Calu3 (cell line): Measurements from ENCODE around the gene DMD. TPM values are rescaled to one million over a fixed set of nuclear protein-coding genes. Genes with fewer than 3 reads are reported as not detected.

Source experiments
- BruUV-seq: library from RNA; stranded (reverse); fragments of 400-500 nt; replicated peaks from 2 replicates; lab custom pipeline; 2021; lab: Mats Ljungman, UMichigan
- CTCF ChIA-PET: fragments of 300-600 bp; sonication (Branson Sonifier 250); formaldehyde crosslinking; loops from one replicate; lab custom pipeline; 2022; ENCODE audit warnings: antibody characterized with exemption; lab: Charles Lee
- DNase-seq: peaks from one replicate; pipeline ENCODE4 v3.0.0; 2022
- H3K27ac Mint-ChIP-seq: one replicate; pipeline ENCODE4 v1.8.0; 2022; ENCODE audit warnings: mixed read lengths; ENCODE audit not compliant: unreplicated experiment
- H3K27me3 Mint-ChIP-seq: one replicate; pipeline ENCODE4 v1.8.0; 2022; ENCODE audit warnings: mixed read lengths; ENCODE audit not compliant: unreplicated experiment
- H3K36me3 Mint-ChIP-seq: one replicate; pipeline ENCODE4 v1.8.0; 2022; ENCODE audit warnings: mild to moderate bottlenecking, moderate library complexity, mixed read lengths; ENCODE audit not compliant: insufficient read depth, unreplicated experiment
- H3K4me1 Mint-ChIP-seq: one replicate; pipeline ENCODE4 v1.8.0; 2022; ENCODE audit warnings: mild to moderate bottlenecking, low read depth, mixed read lengths; ENCODE audit not compliant: unreplicated experiment
- H3K4me3 Mint-ChIP-seq: one replicate; pipeline ENCODE4 v1.8.0; 2022; ENCODE audit warnings: mild to moderate bottlenecking, low read depth, moderate library complexity, mixed read lengths; ENCODE audit not compliant: unreplicated experiment
- H3K9me3 Mint-ChIP-seq: one replicate; pipeline ENCODE4 v1.8.0; 2022; ENCODE audit warnings: low read depth, mixed read lengths; ENCODE audit not compliant: unreplicated experiment
- CTCF ChIP-seq: fragments of 200-600 bp; IDR thresholded peaks from one replicate; pipeline ENCODE4 v1.8.0; 2022; ENCODE audit warnings: antibody characterized with exemption; ENCODE audit not compliant: unreplicated experiment
- intact Hi-C: fragments of 100-400 bp; cut with micrococcal nuclease; formaldehyde crosslinking; loops from one replicate; pipeline ENCODE4 v1.10.0; 2022; ENCODE audit not compliant: unreplicated experiment
- total RNA-seq: library from RNA; stranded (reverse); gene quantifications from 2 replicates; pipeline ENCODE4 v1.2.3, GENCODE V29; 2022

Gene DMD
- total RNA-seq, 1 experiment from 2014 or later = 11.6 TPM

GRCh38 chrX:31570658-31571057 lies 1640.7 kb downstream of the DMD start:
- H3K4me1 Mint-ChIP-seq = no peaks in the 10 kb centered on the region
- no peaks in the 10 kb centered on the region for H3K27me3 Mint-ChIP-seq
- DNase-seq = no peak
- H3K9me3 Mint-ChIP-seq = no peaks in the 10 kb centered on the region
- TF ChIP-seq CTCF = no peak
- no peak overlapping the region for H3K4me3 Mint-ChIP-seq
- intact Hi-C loops = no loop called here
- no peaks in the 10 kb centered on the region for H3K36me3 Mint-ChIP-seq
- no TSS peak for BruUV-seq
- no peak overlapping the region for H3K27ac Mint-ChIP-seq
- CTCF ChIA-PET = interaction anchor here (0.7 kb wide), 1 partner anchor 18 kb away, joined by 3 read pairs; no protein-coding TSS in a partner anchor

- Mint-ChIP-seq H3K4me1 (no peaks in the 10 kb centered on the region), H3K27me3 (no peaks in the 10 kb centered on the region), H3K36me3 (no peaks in the 10 kb centered on the region), H3K9me3 (peaks cover 4% of the 10 kb centered on the region), H3K27ac (no peak overlapping the region), H3K4me3 (no peak overlapping the region)
- TF ChIP-seq CTCF = no peak
- no TSS peak for BruUV-seq
- intact Hi-C loops = no loop called here
- no peak for DNase-seq
- CTCF ChIA-PET = no interaction called here
Observed at GRCh38 chrX:31563792-31564191, 1647.6 kb downstream of the DMD start.

GRCh38 chrX:31555506-31555905 lies 1655.8 kb downstream of the DMD start:
- H3K4me1 Mint-ChIP-seq = no peaks in the 10 kb centered on the region
- no peaks in the 10 kb centered on the region for H3K36me3 Mint-ChIP-seq
- H3K27me3 Mint-ChIP-seq = no peaks in the 10 kb centered on the region
- H3K27ac Mint-ChIP-seq = no peak overlapping the region
- H3K4me3 Mint-ChIP-seq = no peak overlapping the region
- peaks cover 4% of the 10 kb centered on the region for H3K9me3 Mint-ChIP-seq
- no TSS peak for BruUV-seq
- DNase-seq = no peak
- TF ChIP-seq CTCF = no peak
- CTCF ChIA-PET = no interaction called here
- intact Hi-C loops = loop anchor here (10.0 kb wide), 1 partner anchor 619 kb away; no protein-coding TSS in a partner anchor

- H3K4me1 Mint-ChIP-seq = no peaks in the 10 kb centered on the region
- H3K27me3 Mint-ChIP-seq = no peaks in the 10 kb centered on the region
- no TSS peak for BruUV-seq
- DNase-seq = no peak
- no peak for TF ChIP-seq CTCF
- no peak overlapping the region for H3K27ac Mint-ChIP-seq
- H3K4me3 Mint-ChIP-seq = no peak overlapping the region
- no peaks in the 10 kb centered on the region for H3K36me3 Mint-ChIP-seq
- H3K9me3 Mint-ChIP-seq = no peaks in the 10 kb centered on the region
- intact Hi-C loops = loop anchor here (10.0 kb wide), 1 partner anchor 623 kb away; no protein-coding TSS in a partner anchor
- CTCF ChIA-PET = no interaction called here
Observed at GRCh38 chrX:31551913-31552312, 1659.4 kb downstream of the DMD start.
